H1 (cell line): ENCODE data around the gene DES.

Experiments
- NRF1 ChIP-seq: IDR thresholded peaks from 2 replicates; pipeline ENCODE4 v1.6.1; 2011; ENCODE audit warnings: mild to moderate bottlenecking, low read depth, low read length, improper control_type of control experiment
- POLR2A ChIP-seq, 2 experiments: IDR thresholded peaks; 1 replicate in 1 of 2; 2 replicates in 1 of 2; pipeline ENCODE4 v1.6.1; 2011; ENCODE audit warnings: low read depth in 2 of 2, low read length in 2 of 2, mild to moderate bottlenecking in 2 of 2; ENCODE audit errors: control extremely low read depth in 1 of 2
- RFX5 ChIP-seq: IDR thresholded peaks from 2 replicates; pipeline ENCODE4 v1.6.1; 2011; ENCODE audit warnings: low read depth, low read length, improper control_type of control experiment, borderline replicate concordance
- TF ChIP-seq, protein P1 (sequence below), 3 experiments: IDR thresholded peaks; 1 replicate in 2 of 3; 2 replicates in 1 of 3; pipeline versions ENCODE4 v1.5.1 to v1.6.1; 2011; ENCODE audit warnings: low read length in 3 of 3, mild to moderate bottlenecking in 3 of 3, inconsistent platforms in 2 of 3, low read depth in 1 of 3, moderate library complexity in 1 of 3; ENCODE audit not compliant: insufficient read depth in 1 of 3; ENCODE audit errors: control extremely low read depth in 1 of 3

- TF ChIP-seq RFX5 (no peak), POLR2A (IDR thresholded peaks at IDR 0.05; ENCODE audit: control extremely low read depth in 1 of 2, low read depth in 2 of 2, low read length in 2 of 2) (no peak), NRF1 (no peak)
- TF ChIP-seq, protein P1, sequence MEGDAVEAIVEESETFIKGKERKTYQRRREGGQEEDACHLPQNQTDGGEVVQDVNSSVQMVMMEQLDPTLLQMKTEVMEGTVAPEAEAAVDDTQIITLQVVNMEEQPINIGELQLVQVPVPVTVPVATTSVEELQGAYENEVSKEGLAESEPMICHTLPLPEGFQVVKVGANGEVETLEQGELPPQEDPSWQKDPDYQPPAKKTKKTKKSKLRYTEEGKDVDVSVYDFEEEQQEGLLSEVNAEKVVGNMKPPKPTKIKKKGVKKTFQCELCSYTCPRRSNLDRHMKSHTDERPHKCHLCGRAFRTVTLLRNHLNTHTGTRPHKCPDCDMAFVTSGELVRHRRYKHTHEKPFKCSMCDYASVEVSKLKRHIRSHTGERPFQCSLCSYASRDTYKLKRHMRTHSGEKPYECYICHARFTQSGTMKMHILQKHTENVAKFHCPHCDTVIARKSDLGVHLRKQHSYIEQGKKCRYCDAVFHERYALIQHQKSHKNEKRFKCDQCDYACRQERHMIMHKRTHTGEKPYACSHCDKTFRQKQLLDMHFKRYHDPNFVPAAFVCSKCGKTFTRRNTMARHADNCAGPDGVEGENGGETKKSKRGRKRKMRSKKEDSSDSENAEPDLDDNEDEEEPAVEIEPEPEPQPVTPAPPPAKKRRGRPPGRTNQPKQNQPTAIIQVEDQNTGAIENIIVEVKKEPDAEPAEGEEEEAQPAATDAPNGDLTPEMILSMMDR (IDR thresholded peaks at IDR 0.05; ENCODE audit: control extremely low read depth in 1 of 3, insufficient read depth in 1 of 3, low read depth in 1 of 3, low read length in 3 of 3): no peak
These were observed 34.5 kb downstream of the DES start for GRCh38 chr2:219452361-219453317.
